Suprapubic skin (tissue), 4 donors: ENCODE data around the gene MESP1.

ENCODE experiments used
- CTCF ChIP-seq, 2 donors: fragments of 200-600 bp in 1 of 2; fragments of 450-650 bp in 1 of 2; sonication (generic) in 1 of 2; IDR thresholded peaks; one replicate each; pipeline ENCODE4 v1.5.1; 2016 to 2019; ENCODE audit warnings: antibody characterized with exemption in 2 of 2, mild to moderate bottlenecking in 1 of 2, moderate library complexity in 1 of 2
- EP300 ChIP-seq: sonication (generic); formaldehyde crosslinking; IDR thresholded peaks from one replicate; pipeline ENCODE4 v1.6.1; 2017; ENCODE audit warnings: antibody characterized with exemption
- POLR2A ChIP-seq, 2 donors: fragments of 450-650 bp; IDR thresholded peaks; one replicate each; pipeline ENCODE4 v1.6.1; 2017; ENCODE audit warnings: antibody characterized with exemption in 2 of 2, mild to moderate bottlenecking in 2 of 2, moderate library complexity in 2 of 2
- POLR2AphosphoS5 ChIP-seq, 3 donors: sonication (generic); formaldehyde crosslinking; IDR thresholded peaks; one replicate each; pipeline ENCODE4 v1.6.1; 2017; ENCODE audit warnings: antibody characterized with exemption in 3 of 3

DNA sequence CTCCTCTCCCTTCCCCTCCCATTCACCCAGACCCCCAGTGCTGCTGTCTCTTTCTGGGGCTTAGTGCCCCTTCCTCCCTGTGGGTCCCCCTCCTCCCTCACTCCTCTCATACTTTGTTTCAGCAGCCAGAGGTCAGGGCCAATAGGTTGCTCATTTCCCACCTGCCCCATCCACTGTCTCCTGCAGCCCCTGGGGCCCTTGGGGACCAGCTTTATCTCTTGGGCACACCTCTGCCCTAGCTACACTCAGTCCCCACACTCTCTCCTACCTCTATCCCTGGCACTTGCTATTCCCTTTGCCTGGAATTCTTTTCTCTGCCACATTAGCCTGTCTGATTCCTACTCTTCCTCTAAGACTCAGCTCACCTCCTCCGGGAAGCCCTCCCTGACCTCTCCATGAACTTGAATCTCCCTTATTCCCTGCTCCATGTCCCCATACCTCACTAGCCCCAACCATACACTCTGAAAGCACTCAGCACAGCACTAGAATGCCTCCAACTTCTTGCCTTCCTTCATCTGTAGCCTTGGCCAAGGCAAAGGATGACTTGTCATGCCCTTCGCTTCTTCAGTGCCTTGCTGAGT lies 49.0 kb upstream of the MESP1 start:
- TF ChIP-seq CTCF (IDR thresholded peaks at IDR 0.05) = no peak
- TF ChIP-seq POLR2A (IDR thresholded peaks at IDR 0.05) = no peak
- TF ChIP-seq POLR2AphosphoS5 (IDR thresholded peaks at IDR 0.05) = no peak
- TF ChIP-seq EP300 = no peak
